PFSK-1 (cell line): Measurements from ENCODE around the gene CLCN7.

Source experiments
- FOXP2 ChIP-seq: optimal IDR thresholded peaks from 2 replicates; pipeline ENCODE3; 2011; ENCODE audit warnings: borderline replicate concordance, control low read depth, inconsistent platforms; ENCODE audit not compliant: insufficient read depth; ENCODE audit errors: extremely low read length, extremely low read depth
- POLR2AphosphoS5 ChIP-seq: IDR thresholded peaks from 2 replicates; pipeline ENCODE4 v1.6.1; 2012; ENCODE audit warnings: low read depth, mild to moderate bottlenecking, control low read depth, low read length, moderate library complexity
- SIN3A ChIP-seq: IDR thresholded peaks from 2 replicates; pipeline ENCODE4 v1.6.1; 2012; ENCODE audit warnings: mild to moderate bottlenecking, low read length, moderate library complexity, borderline replicate concordance; ENCODE audit not compliant: insufficient read depth
- TAF1 ChIP-seq: IDR thresholded peaks from 2 replicates; pipeline ENCODE4 v1.6.1; 2012; ENCODE audit warnings: low read length, control low read depth, borderline replicate concordance; ENCODE audit not compliant: insufficient read depth
- TF ChIP-seq, protein P1 (sequence below), 2 experiments: IDR thresholded peaks; 2 replicates each; pipeline versions ENCODE4 v1.6.1 to v1.8.0; 2011 to 2012; ENCODE audit warnings: low read depth in 2 of 2, low read length in 2 of 2, control low read depth in 1 of 2, inconsistent platforms in 1 of 2, mild to moderate bottlenecking in 1 of 2, moderate library complexity in 1 of 2; ENCODE audit not compliant: insufficient read depth in 1 of 2

CLCN7 gene

DNA sequence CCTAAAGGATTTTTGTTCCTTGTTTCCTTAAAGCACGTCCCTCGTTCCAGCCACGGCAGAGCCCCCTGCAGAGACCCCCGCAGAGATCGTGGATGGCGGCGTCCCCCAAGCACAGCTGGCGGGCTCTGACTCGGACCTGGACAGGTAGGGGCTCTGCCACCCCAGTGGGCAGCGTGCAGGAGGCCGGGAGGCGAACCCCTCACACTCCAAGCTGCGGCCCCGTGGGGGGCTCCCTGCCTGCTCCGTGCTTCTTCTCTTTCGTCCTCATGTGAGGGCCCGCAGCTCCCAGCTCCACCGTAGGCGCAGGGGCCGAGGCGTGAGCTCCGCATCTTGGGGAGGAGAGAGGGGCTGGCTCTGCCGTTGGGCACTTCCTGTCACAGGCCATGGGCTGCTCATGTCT is 26.8 kb upstream of the CLCN7 start:
- no peak for TF ChIP-seq TAF1
- TF ChIP-seq POLR2AphosphoS5 = no peak
- TF ChIP-seq, protein P1, sequence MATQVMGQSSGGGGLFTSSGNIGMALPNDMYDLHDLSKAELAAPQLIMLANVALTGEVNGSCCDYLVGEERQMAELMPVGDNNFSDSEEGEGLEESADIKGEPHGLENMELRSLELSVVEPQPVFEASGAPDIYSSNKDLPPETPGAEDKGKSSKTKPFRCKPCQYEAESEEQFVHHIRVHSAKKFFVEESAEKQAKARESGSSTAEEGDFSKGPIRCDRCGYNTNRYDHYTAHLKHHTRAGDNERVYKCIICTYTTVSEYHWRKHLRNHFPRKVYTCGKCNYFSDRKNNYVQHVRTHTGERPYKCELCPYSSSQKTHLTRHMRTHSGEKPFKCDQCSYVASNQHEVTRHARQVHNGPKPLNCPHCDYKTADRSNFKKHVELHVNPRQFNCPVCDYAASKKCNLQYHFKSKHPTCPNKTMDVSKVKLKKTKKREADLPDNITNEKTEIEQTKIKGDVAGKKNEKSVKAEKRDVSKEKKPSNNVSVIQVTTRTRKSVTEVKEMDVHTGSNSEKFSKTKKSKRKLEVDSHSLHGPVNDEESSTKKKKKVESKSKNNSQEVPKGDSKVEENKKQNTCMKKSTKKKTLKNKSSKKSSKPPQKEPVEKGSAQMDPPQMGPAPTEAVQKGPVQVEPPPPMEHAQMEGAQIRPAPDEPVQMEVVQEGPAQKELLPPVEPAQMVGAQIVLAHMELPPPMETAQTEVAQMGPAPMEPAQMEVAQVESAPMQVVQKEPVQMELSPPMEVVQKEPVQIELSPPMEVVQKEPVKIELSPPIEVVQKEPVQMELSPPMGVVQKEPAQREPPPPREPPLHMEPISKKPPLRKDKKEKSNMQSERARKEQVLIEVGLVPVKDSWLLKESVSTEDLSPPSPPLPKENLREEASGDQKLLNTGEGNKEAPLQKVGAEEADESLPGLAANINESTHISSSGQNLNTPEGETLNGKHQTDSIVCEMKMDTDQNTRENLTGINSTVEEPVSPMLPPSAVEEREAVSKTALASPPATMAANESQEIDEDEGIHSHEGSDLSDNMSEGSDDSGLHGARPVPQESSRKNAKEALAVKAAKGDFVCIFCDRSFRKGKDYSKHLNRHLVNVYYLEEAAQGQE (IDR thresholded peaks at IDR 0.05; ENCODE audit: insufficient read depth in 1 of 2, low read depth in 2 of 2, low read length in 2 of 2) = no peak

DNA sequence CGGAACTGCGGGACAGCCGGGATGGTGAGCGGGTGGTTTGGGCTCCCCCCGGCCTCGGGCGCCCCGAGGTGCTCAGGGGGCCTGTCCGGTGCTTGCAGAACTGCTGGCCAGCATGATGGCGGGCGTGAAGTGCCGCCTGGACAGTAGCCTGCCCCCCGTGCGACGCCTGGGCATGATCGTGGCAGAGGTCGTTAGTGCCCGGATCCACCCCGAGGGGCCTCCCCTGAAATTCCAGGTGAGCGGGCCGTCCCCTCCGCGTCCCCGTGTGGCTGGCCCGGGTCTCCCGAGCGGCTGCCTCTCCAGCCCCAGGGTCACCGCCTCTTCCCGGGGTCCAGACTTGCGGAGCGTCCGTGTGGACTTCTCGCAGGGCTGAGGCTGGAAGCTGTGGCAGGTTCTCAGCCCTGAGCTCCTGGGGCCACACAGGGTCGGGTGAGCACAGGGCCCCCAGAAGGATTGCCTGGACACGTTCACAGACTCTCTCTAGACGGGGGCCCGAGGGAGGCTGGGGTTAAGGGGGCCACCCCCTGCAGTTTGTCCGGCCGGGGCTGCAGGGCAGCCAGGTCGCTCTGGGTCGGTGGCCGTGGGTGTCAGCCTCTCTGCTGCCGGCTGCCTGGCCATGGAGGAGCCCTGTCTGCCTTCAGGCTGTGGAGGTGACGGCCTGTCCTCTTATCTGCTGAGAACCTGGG is 25.8 kb upstream of the CLCN7 start:
- TF ChIP-seq FOXP2 = no peak
- no peak for TF ChIP-seq POLR2AphosphoS5
- TF ChIP-seq, protein P1 (IDR thresholded peaks at IDR 0.05; ENCODE audit: insufficient read depth in 1 of 2, low read depth in 2 of 2, low read length in 2 of 2) = no peak
- no peak for TF ChIP-seq SIN3A
- TF ChIP-seq TAF1 = no peak

GRCh38 chr16:1499756-1500464 is 25.1 kb upstream of the CLCN7 start:
- no peak for TF ChIP-seq FOXP2

GRCh38 chr16:1498899-1499676 is 24.3 kb upstream of the CLCN7 start:
- TF ChIP-seq SIN3A = no peak
- TF ChIP-seq POLR2AphosphoS5 = no peak
- no peak for TF ChIP-seq TAF1
- TF ChIP-seq FOXP2 = no peak
- TF ChIP-seq, protein P1 (IDR thresholded peaks at IDR 0.05; ENCODE audit: insufficient read depth in 1 of 2, low read depth in 2 of 2, low read length in 2 of 2) = no peak

GRCh38 chr16:1497014-1497598 is 22.3 kb upstream of the CLCN7 start:
- TF ChIP-seq POLR2AphosphoS5 (no peak), FOXP2 (no peak), SIN3A (no peak), TAF1 (no peak)
- TF ChIP-seq, protein P1 (IDR thresholded peaks at IDR 0.05; ENCODE audit: insufficient read depth in 1 of 2, low read depth in 2 of 2, low read length in 2 of 2) = no peak
